K562 (cell line): ENCODE results near the gene SDK1. TPM values are rescaled to one million over a fixed set of nuclear protein-coding genes. Genes with fewer than 3 reads are reported as not detected.

ENCODE experiments used
- ATAC-seq: fragments of 200-7000 bp; cut with Tn5 transposase; 3 replicates; pipeline ENCODE4 v1.9.1; 2020; ENCODE audit warnings: moderate library complexity
- BruUV-seq: library from RNA; stranded (reverse); fragments of 400-500 nt; replicated peaks from 2 replicates; lab custom pipeline; 2021; lab: Mats Ljungman, UMichigan
- CTCF ChIA-PET: fragments of 300-600 bp; formaldehyde crosslinking; extraction: SDS; loops from one replicate; lab custom pipeline; 2021; ENCODE audit warnings: low intra/inter-chr PET ratio; lab: Yijun Ruan, JAX
- POLR2A ChIA-PET: fragments of 300-600, 350-650 bp; sonication (Branson Sonifier 250); formaldehyde crosslinking; extraction: SDS; loops from one replicate; lab custom pipeline; 2021; ENCODE audit warnings: antibody characterized with exemption, inconsistent platforms; lab: Yijun Ruan, JAX
- DNase-seq, 4 experiments: peaks; one replicate each; pipeline versions ENCODE4 v3.0.0 to v3.0.0-alpha.2; 2011 to 2018; ENCODE audit warnings: low spot score in 3 of 4, mixed read lengths in 3 of 4; ENCODE audit errors: extremely low read depth in 1 of 4
- FAIRE-seq: peaks from 2 replicates; lab custom pipeline; 2011; peaks lifted over from hg19 to GRCh38; lab: Jason Lieb, UNC
- H2AFZ ChIP-seq: 2 replicates; pipeline ENCODE4 v1.6.0; 2011; ENCODE audit warnings: low read depth, low read length, control low read depth, inconsistent platforms
- H3K27ac ChIP-seq: fragments of 200-600 bp; 3 replicates; pipeline ENCODE4 v1.8.0; 2011; ENCODE audit warnings: low read depth, mild to moderate bottlenecking, control low read depth, inconsistent platforms, low read length, moderate library complexity, mixed read lengths; ENCODE audit errors: extremely low read depth
- H3K27me3 ChIP-seq, 2 experiments: fragments of 300-600 bp in 1 of 2; 2 replicates in 1 of 2; 3 replicates in 1 of 2; pipeline versions ENCODE4 v1.6.0 to v1.8.0; 2011; ENCODE audit warnings: inconsistent platforms in 2 of 2, low read length in 2 of 2, mild to moderate bottlenecking in 1 of 2, mixed read lengths in 1 of 2, moderate library complexity in 1 of 2; ENCODE audit not compliant: control insufficient read depth in 2 of 2, insufficient read depth in 2 of 2
- H3K36me3 ChIP-seq: fragments of 300-600 bp; 3 replicates; pipeline ENCODE4 v1.8.0; 2011; ENCODE audit warnings: mild to moderate bottlenecking, low read length, inconsistent platforms; ENCODE audit not compliant: control insufficient read depth, insufficient read depth
- H3K4me1 ChIP-seq, 2 experiments: fragments of 200-600 bp in 1 of 2; replicated peaks in 1 of 2; 2 replicates in 1 of 2; 3 replicates in 1 of 2; pipeline versions ENCODE4 v1.5.1 to v1.8.0; 2011; ENCODE audit warnings: inconsistent platforms in 2 of 2, low read length in 2 of 2, mild to moderate bottlenecking in 1 of 2, mixed read lengths in 1 of 2, moderate library complexity in 1 of 2; ENCODE audit not compliant: control insufficient read depth in 2 of 2, insufficient read depth in 2 of 2
- H3K4me2 ChIP-seq: 2 replicates; pipeline ENCODE4 v1.6.1; 2011; ENCODE audit warnings: low read length, control low read depth, inconsistent platforms, mixed read lengths; ENCODE audit not compliant: insufficient read depth
- H3K4me3 ChIP-seq: fragments of 200-600 bp; sonication (generic), shearing (Covaris generic); 2 replicates; pipeline ENCODE4 v1.5.1; 2016; ENCODE audit warnings: control low read depth, inconsistent platforms
- H3K79me2 ChIP-seq: fragments of 200-600 bp; 3 replicates; pipeline ENCODE4 v1.8.0; 2011; ENCODE audit warnings: low read length, inconsistent platforms; ENCODE audit not compliant: control insufficient read depth, insufficient read depth
- H3K9ac ChIP-seq, 2 experiments: 2 replicates each; pipeline versions ENCODE4 v1.6.0 to v1.6.1; 2011; ENCODE audit warnings: low read depth in 2 of 2, low read length in 2 of 2, control low read depth in 1 of 2, inconsistent platforms in 1 of 2, mild to moderate bottlenecking in 1 of 2, mixed read lengths in 1 of 2; ENCODE audit not compliant: insufficient read depth in 1 of 2
- H3K9me1 ChIP-seq: one replicate; pipeline ENCODE4 v1.6.0; 2011; ENCODE audit warnings: inconsistent platforms, mild to moderate bottlenecking, low read length, moderate library complexity; ENCODE audit not compliant: control insufficient read depth, insufficient read depth
- H3K9me3 ChIP-seq: replicated peaks from 2 replicates; pipeline ENCODE4 v1.5.1; 2011; ENCODE audit warnings: low read depth, low read length, inconsistent platforms; ENCODE audit not compliant: control insufficient read depth, insufficient read depth
- H4K20me1 ChIP-seq: replicated peaks from 2 replicates; pipeline ENCODE4 v1.6.1; 2011; ENCODE audit warnings: low read length, inconsistent platforms, mixed read lengths; ENCODE audit not compliant: control insufficient read depth, insufficient read depth
- MGA ChIP-seq: fragments of 450-650 bp; IDR thresholded peaks from 2 replicates; pipeline ENCODE4 v1.6.1; 2016; ENCODE audit warnings: mild to moderate bottlenecking, moderate library complexity
- WGBS: fragments of 100-300 bp; shearing (Covaris generic); methylation state at CpG from one replicate; pipeline ENCODE4 v1.1.6; 2016; ENCODE audit warnings: low coverage, mixed read lengths; ENCODE audit not compliant: insufficient coverage; ENCODE audit errors: missing lambda C conversion rate; 5-methylcytosine and 5-hydroxymethylcytosine counted together
- in situ Hi-C: fragments of 300-500 bp; cut with MboI; formaldehyde crosslinking; loops from 4 replicates; pipeline ENCODE4 v1.15.0; 2018; ENCODE audit warnings: inconsistent platforms, mixed read lengths
- intact Hi-C: fragments of 100-400 bp; cut with micrococcal nuclease; formaldehyde crosslinking; loops from 2 replicates; pipeline ENCODE4 v1.14.2; 2022
- polyA plus RNA-seq, 8 experiments: library from polyadenylated mRNA; depleted of rRNA in 4 of 8; stranded (reverse) in 5 of 8; unstranded in 3 of 8; fragments of >200 nt; fragmentation: Nextera tagmentation in 2 of 8; fragmentation: Illumina TruSeq in 1 of 8; extraction: Ambion mirVana in 2 of 8; extraction: Trizol in 1 of 8; gene quantifications; 2 replicates each; pipeline versions ENCODE4 v1.2.1 to v1.2.3, GENCODE V29; 2011 to 2014; ENCODE audit warnings: inconsistent platforms in 1 of 8, missing spikeins in 1 of 8
- total RNA-seq, 7 experiments: library from RNA; depleted of rRNA in 6 of 7; stranded (reverse); fragments of >200 nt in 6 of 7; fragmentation: Illumina TruSeq in 2 of 7; extraction: Trizol in 2 of 7; gene quantifications; 2 replicates each; pipeline versions ENCODE4 v1.2.1 to v1.2.3, GENCODE V29; 2011 to 2021; ENCODE audit warnings: low replicate concordance in 1 of 7

Gene SDK1
- total and polyA plus RNA-seq, 9 of the 15 experiments (the other 6 are each of a cell fraction or from before 2014, with no cell fraction given) = 0.16 TPM; not detected in 8

GRCh38 chr7:3836855-3837254 lies 535.8 kb downstream of the SDK1 start:
- Histone ChIP-seq H3K36me3 (no peaks in the 10 kb centered on the region), H3K9me3 (no peaks in the 10 kb centered on the region), H3K79me2 (no peaks in the 10 kb centered on the region), H3K9me1 (no peaks in the 10 kb centered on the region), H3K27ac (no peak overlapping the region), H3K4me2 (no peak overlapping the region), H3K9ac (no peak overlapping the region), H4K20me1 (no peaks in the 10 kb centered on the region), H3K4me3 (no peak overlapping the region), H2AFZ (no peak overlapping the region), H3K27me3 (peaks cover 0 to 16% of the 10 kb centered on the region in 2 experiments; a peak in 2 of 5 replicates), H3K4me1 (no peaks in the 10 kb centered on the region)
- intact Hi-C loops (no loop called here), in situ Hi-C loops (no loop called here)
- BruUV-seq = no TSS peak
- ChIA-PET POLR2A (no interaction called here), CTCF (no interaction called here)
- ATAC-seq (no peak), DNase-seq (no peak), FAIRE-seq (no peak)
- no peak for TF ChIP-seq MGA
- 0% methylated on average over 7 of the region's 7 CpGs for WGBS
